K562 treated with DMSO at 1 percent for 24 hours (cell line): ENCODE results near the gene RTN4R. TPM values are rescaled to one million over a fixed set of nuclear protein-coding genes. Genes with fewer than 3 reads are reported as not detected.

ENCODE experiments used
- total RNA-seq: library from RNA; unstranded; fragments of 300-600 nt; gene quantifications from 2 replicates; pipeline ENCODE4 v1.2.3, GENCODE V29; 2022; ENCODE audit warnings: low read depth; ENCODE audit not compliant: insufficient read depth

The RTN4R gene
- 11.8 and 12.8 TPM in 2 replicates for total RNA-seq

DNA sequence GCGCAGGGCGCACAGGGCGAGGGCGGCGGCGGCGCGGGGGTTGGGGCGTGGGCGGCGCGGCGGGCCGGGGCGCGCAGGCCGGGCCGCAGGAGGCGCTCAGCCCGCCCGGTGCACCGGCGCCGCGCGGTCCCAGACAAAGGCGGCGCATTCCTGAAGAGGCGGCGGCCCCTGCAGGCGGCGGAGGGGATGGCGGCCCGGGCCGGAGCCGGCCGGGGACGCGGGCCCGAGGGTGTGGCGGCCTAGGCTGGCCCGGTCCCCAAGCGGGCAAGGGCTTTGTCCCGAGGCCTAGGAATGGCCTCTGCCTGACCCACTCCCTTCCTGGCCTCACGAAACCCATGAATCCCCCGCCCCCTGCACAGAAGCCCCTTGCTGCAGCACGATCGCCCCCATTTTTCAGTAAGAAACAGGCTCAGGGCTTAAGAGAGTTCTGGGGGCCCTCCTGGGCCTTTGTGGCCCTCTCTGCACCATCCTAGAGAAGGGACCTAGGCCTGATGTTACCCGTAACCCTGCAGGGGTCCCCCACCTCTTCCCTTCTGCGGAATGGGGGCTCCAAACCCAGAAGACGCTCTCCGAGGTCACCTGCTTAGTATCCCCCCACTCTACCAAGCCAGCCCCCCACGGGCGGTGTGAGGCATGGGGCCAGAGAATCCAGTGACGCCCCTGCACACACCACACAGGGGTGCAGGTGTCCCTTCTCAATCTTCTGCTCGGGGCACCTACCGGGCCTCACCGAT is at the start of gene RTN4R:
Gene RTN4R (minus strand): TSS at position 40 of the 734 bp plus-strand sequence. CDS start 226 bp downstream, outside the sequence.

Other genes starting within 250 kb of the RTN4R start
- gene TANGO2, start 247.2 kb downstream of the RTN4R start, total RNA-seq = 97.1 and 98.2 TPM in 2 replicates
- 47.4 and 51.1 TPM in 2 replicates for gene DGCR8, start 188.1 kb downstream of the RTN4R start, total RNA-seq
- 621 and 645 TPM in 2 replicates for gene RANBP1, start 152.2 kb downstream of the RTN4R start, total RNA-seq
- 124 and 158 TPM in 2 replicates for gene TRMT2A, start 151.1 kb downstream of the RTN4R start, total RNA-seq
- 36.2 and 37.9 TPM in 2 replicates for gene ZDHHC8, start 136.5 kb downstream of the RTN4R start, total RNA-seq
- not detected in 2 replicates for gene CCDC188, start 117.3 kb downstream of the RTN4R start, total RNA-seq
- 407 and 409 TPM in 2 replicates for gene DGCR6L, start 51.7 kb upstream of the RTN4R start, total RNA-seq
- gene ZNF74, start 125.8 kb upstream of the RTN4R start, total RNA-seq = 63.7 and 66.0 TPM in 2 replicates
- 8.2 and 10.4 TPM in 2 replicates for gene SCARF2, start 169.5 kb upstream of the RTN4R start, total RNA-seq
- 51.9 and 54.5 TPM in 2 replicates for gene KLHL22, start 227.5 kb upstream of the RTN4R start, total RNA-seq
- gene MED15, start 239.3 kb upstream of the RTN4R start, total RNA-seq = 343 and 353 TPM in 2 replicates